C4-2B (cell line): Measurements from ENCODE around the gene ABI1.

Experiments used
- CTCF ChIP-seq: fragments of 450-650 bp; conservative IDR thresholded peaks from 2 replicates; pipeline ENCODE4 v1.5.1; 2017; ENCODE audit warnings: mild to moderate bottlenecking
- ZFX ChIP-seq: fragments of 450-650 bp; IDR thresholded peaks from 2 replicates; pipeline ENCODE4 v1.6.1; 2017

DNA sequence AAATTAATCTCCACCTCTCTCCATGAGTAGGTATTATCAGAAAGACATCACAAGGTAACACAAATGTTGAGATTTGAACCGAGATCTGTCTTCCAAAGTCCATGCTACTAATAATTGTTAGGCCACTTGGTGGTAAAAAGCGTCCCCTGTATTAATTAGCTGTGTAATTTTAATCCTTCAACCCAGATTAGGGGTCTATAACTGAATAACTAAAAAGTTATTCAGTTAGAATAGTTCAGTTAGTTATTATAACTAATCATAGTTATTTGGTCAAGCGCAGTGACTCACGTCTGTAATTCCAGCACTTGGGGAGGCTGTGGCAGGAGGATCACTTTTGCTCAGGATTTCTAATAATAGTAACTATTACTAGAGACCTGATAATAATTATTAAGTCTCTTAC, 157.7 kb downstream of the ABI1 start:
- TF ChIP-seq CTCF (no peak), ZFX (no peak)
